K562 (cell line): Measurements from ENCODE around the gene SOBP. TPM values are rescaled to one million over a fixed set of nuclear protein-coding genes. Genes with fewer than 3 reads are reported as not detected.

Experiments used
- BCOR ChIP-seq: fragments of 450-650 bp; IDR thresholded peaks from 2 replicates; pipeline ENCODE4 v1.6.1; 2016
- KDM1A ChIP-seq, 2 experiments: fragments of 450-650 bp; IDR thresholded peaks; 2 replicates each; pipeline ENCODE4 v1.6.1; 2016; ENCODE audit warnings: mild to moderate bottlenecking in 2 of 2
- MAZ ChIP-seq, 2 experiments: fragments of 450-650 bp in 1 of 2; sonication (generic) in 1 of 2; formaldehyde crosslinking; IDR thresholded peaks in 1 of 2; conservative IDR thresholded peaks in 1 of 2; 2 replicates each; pipeline versions ENCODE4 v1.4.0 to v1.5.0; 2020; ENCODE audit warnings: mild to moderate bottlenecking in 1 of 2, missing genetic modification reagents in 1 of 2
- NCOA2 ChIP-seq, 2 experiments: fragments of 450-650 bp; IDR thresholded peaks; 2 replicates each; pipeline ENCODE4 v1.6.1; 2018; ENCODE audit warnings: mild to moderate bottlenecking in 2 of 2, moderate library complexity in 1 of 2; ENCODE audit not compliant: partially characterized antibody in 2 of 2
- TCF7 ChIP-seq: sonication (generic); IDR thresholded peaks from 2 replicates; pipeline ENCODE4 v1.6.1; 2016; ENCODE audit warnings: antibody characterized with exemption, borderline replicate concordance
- TRIM28 ChIP-seq: fragments of 450-650 bp; IDR thresholded peaks from 2 replicates; pipeline ENCODE4 v1.6.1; 2017
- polyA plus RNA-seq, 8 experiments: library from polyadenylated mRNA; depleted of rRNA in 4 of 8; stranded (reverse) in 5 of 8; unstranded in 3 of 8; fragments of >200 nt; fragmentation: Nextera tagmentation in 2 of 8; fragmentation: Illumina TruSeq in 1 of 8; extraction: Ambion mirVana in 2 of 8; extraction: Trizol in 1 of 8; gene quantifications; 2 replicates each; pipeline versions ENCODE4 v1.2.1 to v1.2.3, GENCODE V29; 2011 to 2014; ENCODE audit warnings: inconsistent platforms in 1 of 8, missing spikeins in 1 of 8
- total RNA-seq, 7 experiments: library from RNA; depleted of rRNA in 6 of 7; stranded (reverse); fragments of >200 nt in 6 of 7; fragmentation: Illumina TruSeq in 2 of 7; extraction: Trizol in 2 of 7; gene quantifications; 2 replicates each; pipeline versions ENCODE4 v1.2.1 to v1.2.3, GENCODE V29; 2011 to 2021; ENCODE audit warnings: low replicate concordance in 1 of 7
- TF ChIP-seq, protein P1 (sequence below), 3 experiments: IDR thresholded peaks in 2 of 3; conservative IDR thresholded peaks in 1 of 3; 2 replicates each; pipeline ENCODE4 v1.5.1; 2011 to 2012; ENCODE audit warnings: low read length in 3 of 3, mild to moderate bottlenecking in 3 of 3, control low read depth in 2 of 3, improper control_type of control experiment in 1 of 3, inconsistent platforms in 1 of 3, low read depth in 1 of 3, mixed read lengths in 1 of 3, moderate library complexity in 1 of 3; ENCODE audit not compliant: insufficient read depth in 2 of 3
- TF ChIP-seq, protein P2 (sequence below), 2 experiments: fragments of 450-650 bp in 1 of 2; IDR thresholded peaks; 2 replicates each; pipeline ENCODE4 v1.6.1; 2011 to 2017; ENCODE audit warnings: low read depth in 2 of 2, antibody characterized with exemption in 1 of 2, borderline replicate concordance in 1 of 2, low read length in 1 of 2, mild to moderate bottlenecking in 1 of 2, mixed read lengths in 1 of 2; ENCODE audit not compliant: control insufficient read depth in 1 of 2
- TF ChIP-seq, protein P3 (sequence below): fragments of 450-650 bp; IDR thresholded peaks from 2 replicates; pipeline ENCODE4 v1.6.1; 2017; ENCODE audit warnings: antibody characterized with exemption
- TF ChIP-seq, protein P4 (sequence below): sonication (generic); formaldehyde crosslinking; IDR thresholded peaks from 2 replicates; pipeline ENCODE4 v1.9.0; 2022; ENCODE audit warnings: mild to moderate bottlenecking, missing genetic modification reagents
- TF ChIP-seq, protein P5 (sequence below), 2 experiments: fragments of 250-450 bp in 1 of 2; fragments of 450-650 bp in 1 of 2; sonication (Bioruptor Pico) in 1 of 2; IDR thresholded peaks; 2 replicates each; pipeline versions ENCODE4 v1.6.1 to v1.8.0; 2016 to 2021; ENCODE audit warnings: mild to moderate bottlenecking in 2 of 2, moderate library complexity in 2 of 2, missing compliant biosample characterization in 1 of 2, missing genetic modification characterization in 1 of 2

Gene SOBP
- total and polyA plus RNA-seq, 9 of the 15 experiments (the other 6 are each of a cell fraction or from before 2014, with no cell fraction given), result 0.16 TPM; not detected in 8

DNA sequence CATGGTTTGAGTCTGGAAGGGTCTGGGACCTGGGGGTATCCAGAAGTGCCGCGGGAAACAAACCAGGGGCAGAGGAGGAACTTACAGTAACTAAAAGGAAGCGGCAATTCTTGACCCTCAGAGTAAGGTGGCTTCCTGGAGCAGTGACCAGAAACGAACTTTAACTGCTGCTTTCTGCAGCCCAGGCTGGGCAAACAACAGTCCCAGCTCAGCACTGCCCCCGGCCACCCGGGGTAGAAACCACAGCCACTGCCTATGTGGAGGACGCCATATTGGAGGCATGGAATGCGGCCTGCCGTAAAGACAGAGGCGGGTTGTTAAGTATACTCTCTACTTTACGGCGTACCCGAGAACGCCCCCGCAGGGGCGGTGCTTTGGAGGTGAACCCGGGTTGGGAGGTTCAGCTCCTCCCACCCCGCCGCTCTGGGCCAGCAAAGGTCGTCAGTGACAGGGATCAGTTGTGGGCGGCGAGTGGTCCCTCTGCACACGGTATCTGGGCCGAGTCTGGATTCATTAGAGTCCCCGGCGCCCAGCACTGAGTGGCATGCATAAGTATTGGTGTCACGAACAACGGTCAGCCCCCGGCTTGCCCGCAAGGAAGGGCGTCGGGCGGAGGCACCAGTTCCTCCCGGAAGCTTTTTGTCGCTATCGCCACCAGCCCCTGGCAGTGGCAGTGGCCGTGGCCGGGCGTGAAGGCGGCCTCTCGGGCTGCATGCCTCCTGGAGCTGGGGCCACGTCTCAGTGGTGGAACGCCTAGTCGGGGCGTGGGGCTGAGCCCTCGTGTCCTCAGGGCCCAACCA is 30.4 kb upstream of the SOBP start, which contains the start of gene PDSS2 (continued):
- TF ChIP-seq, protein P1, sequence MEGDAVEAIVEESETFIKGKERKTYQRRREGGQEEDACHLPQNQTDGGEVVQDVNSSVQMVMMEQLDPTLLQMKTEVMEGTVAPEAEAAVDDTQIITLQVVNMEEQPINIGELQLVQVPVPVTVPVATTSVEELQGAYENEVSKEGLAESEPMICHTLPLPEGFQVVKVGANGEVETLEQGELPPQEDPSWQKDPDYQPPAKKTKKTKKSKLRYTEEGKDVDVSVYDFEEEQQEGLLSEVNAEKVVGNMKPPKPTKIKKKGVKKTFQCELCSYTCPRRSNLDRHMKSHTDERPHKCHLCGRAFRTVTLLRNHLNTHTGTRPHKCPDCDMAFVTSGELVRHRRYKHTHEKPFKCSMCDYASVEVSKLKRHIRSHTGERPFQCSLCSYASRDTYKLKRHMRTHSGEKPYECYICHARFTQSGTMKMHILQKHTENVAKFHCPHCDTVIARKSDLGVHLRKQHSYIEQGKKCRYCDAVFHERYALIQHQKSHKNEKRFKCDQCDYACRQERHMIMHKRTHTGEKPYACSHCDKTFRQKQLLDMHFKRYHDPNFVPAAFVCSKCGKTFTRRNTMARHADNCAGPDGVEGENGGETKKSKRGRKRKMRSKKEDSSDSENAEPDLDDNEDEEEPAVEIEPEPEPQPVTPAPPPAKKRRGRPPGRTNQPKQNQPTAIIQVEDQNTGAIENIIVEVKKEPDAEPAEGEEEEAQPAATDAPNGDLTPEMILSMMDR (IDR thresholded peaks at IDR 0.05 in 2 of 3, conservative IDR thresholded peaks at IDR 0.05 in 1 of 3; ENCODE audit: insufficient read depth in 2 of 3, low read depth in 1 of 3, low read length in 3 of 3), result peak; percentile 72 to 80 (median 74)
- 0 out of 2 replicates have a peak, but pooled peaks have one; percentile 75 for TF ChIP-seq TCF7
- TF ChIP-seq MAZ (CRISPR knock-in tag; conservative IDR thresholded peaks at IDR 0.05 in 1 of 2, IDR thresholded peaks at IDR 0.05 in 1 of 2), result peak; percentile 68 to 79
- TF ChIP-seq, protein P2, sequence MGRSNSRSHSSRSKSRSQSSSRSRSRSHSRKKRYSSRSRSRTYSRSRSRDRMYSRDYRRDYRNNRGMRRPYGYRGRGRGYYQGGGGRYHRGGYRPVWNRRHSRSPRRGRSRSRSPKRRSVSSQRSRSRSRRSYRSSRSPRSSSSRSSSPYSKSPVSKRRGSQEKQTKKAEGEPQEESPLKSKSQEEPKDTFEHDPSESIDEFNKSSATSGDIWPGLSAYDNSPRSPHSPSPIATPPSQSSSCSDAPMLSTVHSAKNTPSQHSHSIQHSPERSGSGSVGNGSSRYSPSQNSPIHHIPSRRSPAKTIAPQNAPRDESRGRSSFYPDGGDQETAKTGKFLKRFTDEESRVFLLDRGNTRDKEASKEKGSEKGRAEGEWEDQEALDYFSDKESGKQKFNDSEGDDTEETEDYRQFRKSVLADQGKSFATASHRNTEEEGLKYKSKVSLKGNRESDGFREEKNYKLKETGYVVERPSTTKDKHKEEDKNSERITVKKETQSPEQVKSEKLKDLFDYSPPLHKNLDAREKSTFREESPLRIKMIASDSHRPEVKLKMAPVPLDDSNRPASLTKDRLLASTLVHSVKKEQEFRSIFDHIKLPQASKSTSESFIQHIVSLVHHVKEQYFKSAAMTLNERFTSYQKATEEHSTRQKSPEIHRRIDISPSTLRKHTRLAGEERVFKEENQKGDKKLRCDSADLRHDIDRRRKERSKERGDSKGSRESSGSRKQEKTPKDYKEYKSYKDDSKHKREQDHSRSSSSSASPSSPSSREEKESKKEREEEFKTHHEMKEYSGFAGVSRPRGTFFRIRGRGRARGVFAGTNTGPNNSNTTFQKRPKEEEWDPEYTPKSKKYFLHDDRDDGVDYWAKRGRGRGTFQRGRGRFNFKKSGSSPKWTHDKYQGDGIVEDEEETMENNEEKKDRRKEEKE (IDR thresholded peaks at IDR 0.05; ENCODE audit: borderline replicate concordance in 1 of 2, control insufficient read depth in 1 of 2, low read depth in 2 of 2, low read length in 1 of 2), result no peak
- TF ChIP-seq TRIM28, result peak; percentile 70
- TF ChIP-seq BCOR, result peak; percentile 45
- TF ChIP-seq, protein P3, sequence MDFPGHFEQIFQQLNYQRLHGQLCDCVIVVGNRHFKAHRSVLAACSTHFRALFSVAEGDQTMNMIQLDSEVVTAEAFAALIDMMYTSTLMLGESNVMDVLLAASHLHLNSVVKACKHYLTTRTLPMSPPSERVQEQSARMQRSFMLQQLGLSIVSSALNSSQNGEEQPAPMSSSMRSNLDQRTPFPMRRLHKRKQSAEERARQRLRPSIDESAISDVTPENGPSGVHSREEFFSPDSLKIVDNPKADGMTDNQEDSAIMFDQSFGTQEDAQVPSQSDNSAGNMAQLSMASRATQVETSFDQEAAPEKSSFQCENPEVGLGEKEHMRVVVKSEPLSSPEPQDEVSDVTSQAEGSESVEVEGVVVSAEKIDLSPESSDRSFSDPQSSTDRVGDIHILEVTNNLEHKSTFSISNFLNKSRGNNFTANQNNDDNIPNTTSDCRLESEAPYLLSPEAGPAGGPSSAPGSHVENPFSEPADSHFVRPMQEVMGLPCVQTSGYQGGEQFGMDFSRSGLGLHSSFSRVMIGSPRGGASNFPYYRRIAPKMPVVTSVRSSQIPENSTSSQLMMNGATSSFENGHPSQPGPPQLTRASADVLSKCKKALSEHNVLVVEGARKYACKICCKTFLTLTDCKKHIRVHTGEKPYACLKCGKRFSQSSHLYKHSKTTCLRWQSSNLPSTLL, result no peak
- TF ChIP-seq, protein P4, sequence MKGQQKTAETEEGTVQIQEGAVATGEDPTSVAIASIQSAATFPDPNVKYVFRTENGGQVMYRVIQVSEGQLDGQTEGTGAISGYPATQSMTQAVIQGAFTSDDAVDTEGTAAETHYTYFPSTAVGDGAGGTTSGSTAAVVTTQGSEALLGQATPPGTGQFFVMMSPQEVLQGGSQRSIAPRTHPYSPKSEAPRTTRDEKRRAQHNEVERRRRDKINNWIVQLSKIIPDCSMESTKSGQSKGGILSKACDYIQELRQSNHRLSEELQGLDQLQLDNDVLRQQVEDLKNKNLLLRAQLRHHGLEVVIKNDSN (CRISPR knock-in tag), result peak; percentile 36; the same call in 1 of the 2 replicates
- no peak for TF ChIP-seq NCOA2 (IDR thresholded peaks at IDR 0.05; ENCODE audit: partially characterized antibody in 2 of 2)
- TF ChIP-seq, protein P5, sequence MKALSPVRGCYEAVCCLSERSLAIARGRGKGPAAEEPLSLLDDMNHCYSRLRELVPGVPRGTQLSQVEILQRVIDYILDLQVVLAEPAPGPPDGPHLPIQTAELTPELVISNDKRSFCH (CRISPR knock-in tag; IDR thresholded peaks at IDR 0.05), result no peak
- TF ChIP-seq, protein P5 (tag; IDR thresholded peaks at IDR 0.05), result peak; percentile 82
- no peak for TF ChIP-seq KDM1A (IDR thresholded peaks at IDR 0.05)
